ES-I3 (cell line): Measurements from ENCODE around the gene LTBP1.

Experiments
- H3K36me3 ChIP-seq: 2 replicates; pipeline ENCODE4 v1.6.1; 2013; ENCODE audit warnings: mild to moderate bottlenecking, low read length, control low read depth, moderate library complexity; ENCODE audit not compliant: insufficient read depth
- H3K4me1 ChIP-seq: 2 replicates; pipeline ENCODE4 v1.6.1; 2013; ENCODE audit warnings: mild to moderate bottlenecking, control low read depth, low read length; ENCODE audit not compliant: insufficient read depth
- H3K9ac ChIP-seq: 2 replicates; pipeline ENCODE4 v1.6.1; 2013; ENCODE audit warnings: low read depth, mild to moderate bottlenecking, low read length, moderate library complexity
- H3K9me3 ChIP-seq: 2 replicates; pipeline ENCODE4 v1.6.1; 2013; ENCODE audit warnings: mild to moderate bottlenecking, low read length, moderate library complexity; ENCODE audit not compliant: control insufficient read depth, insufficient read depth

LTBP1 gene

GRCh38 chr2:33091541-33092123 lies 144.9 kb downstream of the LTBP1 start:
- Histone ChIP-seq H3K36me3 (no peaks in the 10 kb centered on the region), H3K4me1 (no peaks in the 10 kb centered on the region), H3K9ac (no peak overlapping the region), H3K9me3 (no peaks in the 10 kb centered on the region)

- H3K9me3 ChIP-seq, result no peaks in the 10 kb centered on the region
- no peak overlapping the region for H3K9ac ChIP-seq
- H3K36me3 ChIP-seq, result no peaks in the 10 kb centered on the region
- H3K4me1 ChIP-seq, result no peaks in the 10 kb centered on the region
Measured at GRCh38 chr2:33093283-33093993, 146.7 kb downstream of the LTBP1 start.

- H3K36me3 ChIP-seq, result no peaks in the 10 kb centered on the region
- H3K9me3 ChIP-seq, result no peaks in the 10 kb centered on the region
- no peak overlapping the region for H3K9ac ChIP-seq
- no peaks in the 10 kb centered on the region for H3K4me1 ChIP-seq
Measured at GRCh38 chr2:33094303-33094702, 147.6 kb downstream of the LTBP1 start.

GRCh38 chr2:33099989-33100388 lies 153.2 kb downstream of the LTBP1 start:
- Histone ChIP-seq H3K36me3 (no peaks in the 10 kb centered on the region), H3K4me1 (peaks cover 8% of the 10 kb centered on the region), H3K9me3 (no peaks in the 10 kb centered on the region), H3K9ac (no peak overlapping the region)

- no peaks in the 10 kb centered on the region for H3K36me3 ChIP-seq
- H3K9ac ChIP-seq, result no peak overlapping the region
- peaks cover 8% of the 10 kb centered on the region for H3K4me1 ChIP-seq
- H3K9me3 ChIP-seq, result no peaks in the 10 kb centered on the region
Measured at GRCh38 chr2:33100921-33101320, 154.2 kb downstream of the LTBP1 start.

- Histone ChIP-seq H3K4me1 (peaks cover 8% of the 10 kb centered on the region), H3K9me3 (no peaks in the 10 kb centered on the region), H3K9ac (no peak overlapping the region), H3K36me3 (no peaks in the 10 kb centered on the region)
Measured at GRCh38 chr2:33104052-33104623, 157.4 kb downstream of the LTBP1 start.

GRCh38 chr2:33104726-33105125 lies 158.0 kb downstream of the LTBP1 start:
- Histone ChIP-seq H3K4me1 (peaks cover 8% of the 10 kb centered on the region), H3K9ac (no peak overlapping the region), H3K9me3 (no peaks in the 10 kb centered on the region), H3K36me3 (no peaks in the 10 kb centered on the region)

- H3K9me3 ChIP-seq, result no peaks in the 10 kb centered on the region
- no peak overlapping the region for H3K9ac ChIP-seq
- peaks cover 8% of the 10 kb centered on the region for H3K4me1 ChIP-seq
- no peaks in the 10 kb centered on the region for H3K36me3 ChIP-seq
Measured at GRCh38 chr2:33106115-33106514, 159.4 kb downstream of the LTBP1 start.

GRCh38 chr2:33107690-33108482 lies 161.1 kb downstream of the LTBP1 start:
- peaks cover 8% of the 10 kb centered on the region for H3K4me1 ChIP-seq
- H3K9ac ChIP-seq, result no peak overlapping the region
- H3K36me3 ChIP-seq, result no peaks in the 10 kb centered on the region
- no peaks in the 10 kb centered on the region for H3K9me3 ChIP-seq

GRCh38 chr2:33108483-33109443 lies 162.0 kb downstream of the LTBP1 start:
- Histone ChIP-seq H3K9ac (no peak overlapping the region), H3K36me3 (no peaks in the 10 kb centered on the region), H3K9me3 (no peaks in the 10 kb centered on the region), H3K4me1 (peaks cover 8% of the 10 kb centered on the region)

- no peaks in the 10 kb centered on the region for H3K4me1 ChIP-seq
- no peaks in the 10 kb centered on the region for H3K36me3 ChIP-seq
- H3K9ac ChIP-seq, result no peak overlapping the region
- no peaks in the 10 kb centered on the region for H3K9me3 ChIP-seq
Measured at GRCh38 chr2:33110461-33110860, 163.7 kb downstream of the LTBP1 start.

GRCh38 chr2:33111002-33111446 lies 164.3 kb downstream of the LTBP1 start:
- H3K36me3 ChIP-seq, result no peaks in the 10 kb centered on the region
- no peaks in the 10 kb centered on the region for H3K4me1 ChIP-seq
- no peak overlapping the region for H3K9ac ChIP-seq
- H3K9me3 ChIP-seq, result no peaks in the 10 kb centered on the region

GRCh38 chr2:33115196-33115595 lies 168.4 kb downstream of the LTBP1 start:
- no peak overlapping the region for H3K9ac ChIP-seq
- no peaks in the 10 kb centered on the region for H3K9me3 ChIP-seq
- no peaks in the 10 kb centered on the region for H3K36me3 ChIP-seq
- no peaks in the 10 kb centered on the region for H3K4me1 ChIP-seq

GRCh38 chr2:33115728-33116127 lies 169.0 kb downstream of the LTBP1 start:
- H3K9ac ChIP-seq, result no peak overlapping the region
- H3K9me3 ChIP-seq, result no peaks in the 10 kb centered on the region
- H3K36me3 ChIP-seq, result no peaks in the 10 kb centered on the region
- no peaks in the 10 kb centered on the region for H3K4me1 ChIP-seq
